ENCODE measurements around the gene RPS6KB1.
"Not testable (repeated sequence)": the region's sequence is repeated elsewhere in the genome, so short reads cannot be mapped to it uniquely, and the experiment has no call there.

The RPS6KB1 gene

DNA sequence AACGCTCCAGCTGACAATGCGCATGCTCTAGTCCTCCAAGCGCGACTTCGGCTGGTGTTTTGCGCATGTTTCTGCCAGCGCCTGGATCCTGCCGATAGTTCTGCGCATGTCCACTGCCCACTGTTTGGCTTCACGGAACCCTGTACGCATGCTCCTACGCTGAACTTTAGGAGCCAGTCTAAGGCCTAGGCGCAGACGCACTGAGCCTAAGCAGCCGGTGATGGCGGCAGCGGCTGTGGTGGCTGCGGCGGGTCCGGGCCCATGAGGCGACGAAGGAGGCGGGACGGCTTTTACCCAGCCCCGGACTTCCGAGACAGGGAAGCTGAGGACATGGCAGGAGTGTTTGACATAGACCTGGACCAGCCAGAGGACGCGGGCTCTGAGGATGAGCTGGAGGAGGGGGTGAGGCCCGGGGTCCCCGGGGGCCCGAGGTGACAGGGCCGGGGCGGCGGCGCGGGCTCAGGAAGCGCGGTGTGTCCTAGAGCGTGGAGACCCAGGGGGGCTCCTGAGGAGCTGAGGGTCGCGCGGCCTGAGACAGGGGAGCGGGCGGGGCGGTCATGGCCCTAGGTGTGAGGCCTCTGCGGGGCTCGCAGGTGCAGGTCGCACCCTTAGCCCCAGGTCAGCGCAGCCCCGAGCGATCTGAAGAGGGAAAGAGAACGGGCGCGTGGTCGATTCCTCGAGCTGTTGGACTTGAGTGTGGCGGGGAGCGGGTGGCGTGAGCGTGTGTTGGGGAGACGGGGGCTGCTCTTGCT lies at the start of gene RPS6KB1, which contains the start of gene TUBD1:
Gene RPS6KB1, plus strand, starts transcription at position 198 of the 752 bp plus-strand sequence. Its CDS starts 64 bp downstream, at position 262.
Gene TUBD1, minus strand, starts transcription at position 20 of the 752 bp plus-strand sequence. CDS start 1,941 bp downstream, outside the sequence.
- DNase-seq (ENCODE audit: low spot score), result no peak

DNA sequence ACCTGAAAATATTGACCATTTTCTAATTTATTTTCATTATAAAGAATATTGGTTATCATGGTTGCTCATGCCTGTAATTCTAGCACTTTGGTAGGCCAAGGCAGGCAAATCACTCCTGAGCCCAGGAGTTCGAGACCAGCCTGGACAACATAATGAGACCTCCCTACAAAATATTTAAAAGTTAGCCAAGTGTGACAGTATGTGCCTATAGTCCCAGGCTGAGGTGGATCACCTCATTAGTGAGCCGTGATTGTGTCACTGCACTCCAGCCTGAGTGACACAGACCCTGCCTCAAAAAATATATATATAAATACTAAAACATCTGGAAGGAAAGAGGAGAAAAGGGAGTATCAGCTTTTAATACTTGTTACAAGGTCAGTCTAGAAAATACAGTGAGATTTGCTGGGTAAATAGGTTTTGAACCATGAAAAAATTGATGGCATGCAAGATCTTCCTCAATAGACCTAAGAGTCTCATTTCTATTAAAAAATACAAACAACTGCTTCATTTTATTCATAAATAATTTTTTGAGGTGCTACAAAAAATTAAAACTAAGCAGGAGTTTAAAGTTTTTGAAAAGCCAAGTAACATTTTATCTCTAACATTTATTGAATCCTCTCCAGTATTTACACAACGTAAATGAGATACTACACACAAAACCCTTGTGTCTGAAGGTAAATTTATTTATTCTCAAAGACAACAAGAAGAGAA lies 47.9 kb upstream of the RPS6KB1 start:
- DNase-seq (ENCODE audit: low spot score), result no peak

DNA sequence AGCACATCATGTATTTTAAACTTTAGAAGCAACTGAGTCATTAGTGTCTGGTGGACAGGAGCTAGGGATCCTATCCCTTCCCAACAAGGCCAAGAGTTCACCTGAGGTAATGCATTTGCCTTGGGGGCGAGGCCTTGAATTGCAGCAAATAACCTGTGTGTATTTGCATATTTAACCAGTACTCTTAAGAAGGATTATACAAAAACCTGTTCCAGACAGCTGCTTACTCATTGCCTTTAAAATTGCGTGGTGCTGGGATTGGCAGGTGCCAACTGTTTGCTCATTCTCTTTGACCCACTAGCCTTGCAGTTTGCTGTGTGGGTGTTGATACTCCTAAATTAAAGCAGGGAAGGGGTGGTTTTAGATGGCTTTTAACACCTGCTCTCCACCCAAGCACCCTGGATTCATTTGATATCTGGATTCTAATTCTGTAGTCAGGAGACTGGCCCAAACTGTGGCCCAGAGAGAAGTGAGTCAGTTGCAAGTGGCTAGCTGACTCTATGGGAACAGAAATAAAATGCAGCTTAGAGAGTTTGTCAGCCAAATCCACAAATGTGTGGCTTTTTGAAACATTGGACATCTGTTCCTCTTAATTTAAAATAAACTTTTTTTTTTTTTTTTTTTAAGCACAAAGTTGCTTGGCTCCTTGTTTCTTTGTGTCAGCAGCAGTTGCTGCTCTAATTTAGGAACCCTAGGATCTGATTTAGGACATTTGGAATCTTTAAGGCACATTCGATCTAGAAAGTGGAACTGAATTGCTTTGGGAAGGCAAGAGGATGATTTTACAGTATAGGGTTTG lies 47.1 kb upstream of the RPS6KB1 start:
- peak; percentile 67 for DNase-seq (ENCODE audit: low spot score)

DNA sequence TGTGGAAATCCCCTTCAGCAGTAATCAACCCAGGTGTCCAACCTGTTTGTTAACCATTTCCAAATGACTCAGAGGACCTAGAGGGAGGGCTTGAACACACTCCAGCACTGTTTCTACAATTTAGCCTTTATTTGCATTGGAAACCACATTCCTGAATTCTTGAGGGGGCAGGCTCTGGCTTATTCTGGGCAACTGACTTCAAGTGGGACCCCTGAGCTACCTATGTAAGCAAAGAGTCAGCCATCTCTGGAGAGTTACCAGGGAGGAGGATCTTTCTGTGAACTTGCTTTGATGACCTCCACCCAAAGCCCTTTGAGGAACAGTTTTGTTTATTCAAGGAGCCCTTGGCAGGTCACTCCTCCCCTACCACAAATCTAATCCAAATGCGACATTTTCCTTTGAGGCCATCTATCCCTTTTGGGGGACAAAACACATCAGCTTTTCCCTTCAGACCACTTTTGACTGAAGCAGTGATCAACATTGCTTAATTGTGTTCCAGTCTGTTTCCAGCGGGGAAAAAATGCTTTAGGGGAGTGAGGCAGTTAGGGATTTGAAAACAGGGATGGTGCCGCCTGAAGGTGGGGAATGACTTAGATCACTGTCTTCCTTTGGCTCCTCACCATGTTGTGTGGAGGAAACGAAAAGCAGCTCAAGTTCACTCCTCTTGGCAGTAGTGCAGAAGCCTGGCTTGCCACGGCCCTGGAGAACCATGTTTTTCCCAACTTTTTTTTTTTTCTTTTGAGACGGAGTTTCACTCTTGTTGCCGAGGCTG lies 46.3 kb upstream of the RPS6KB1 start:
- no peak for DNase-seq (ENCODE audit: low spot score)

DNA sequence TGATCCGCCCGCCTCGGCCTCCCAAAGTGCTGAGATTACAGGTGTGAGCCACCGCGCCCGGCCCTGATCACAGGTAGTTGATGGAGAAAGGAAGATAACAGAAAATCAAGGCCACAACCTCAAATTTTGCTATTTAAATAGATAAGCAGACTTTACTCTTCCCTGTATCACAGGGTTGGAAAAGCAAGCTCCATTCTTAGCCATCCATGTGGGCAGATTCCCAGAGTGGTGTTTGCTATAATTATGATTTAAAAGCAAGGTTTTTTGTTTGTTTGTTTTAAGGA lies 44.6 kb upstream of the RPS6KB1 start:
- no peak for DNase-seq (ENCODE audit: low spot score)

DNA sequence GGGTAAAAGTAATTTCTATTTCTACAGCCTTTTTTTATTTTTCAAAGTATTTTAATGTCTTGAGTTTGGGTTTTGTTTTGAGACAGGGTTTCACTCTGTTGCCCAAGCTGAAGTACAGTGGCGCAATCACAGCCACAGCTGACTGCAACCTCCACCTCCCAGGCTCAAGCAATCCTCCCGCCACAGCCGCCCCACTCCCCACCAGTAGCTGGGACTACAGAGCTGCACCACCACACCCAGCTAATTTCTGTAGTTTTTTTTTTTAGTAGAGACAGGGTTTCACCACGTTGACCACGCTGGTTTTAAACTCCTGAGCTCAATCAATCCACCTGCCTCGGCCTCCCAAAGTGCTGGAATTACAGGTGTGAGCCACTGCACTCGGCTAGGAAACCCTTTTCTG lies 44.1 kb upstream of the RPS6KB1 start:
- DNase-seq (ENCODE audit: low spot score), result no peak

DNA sequence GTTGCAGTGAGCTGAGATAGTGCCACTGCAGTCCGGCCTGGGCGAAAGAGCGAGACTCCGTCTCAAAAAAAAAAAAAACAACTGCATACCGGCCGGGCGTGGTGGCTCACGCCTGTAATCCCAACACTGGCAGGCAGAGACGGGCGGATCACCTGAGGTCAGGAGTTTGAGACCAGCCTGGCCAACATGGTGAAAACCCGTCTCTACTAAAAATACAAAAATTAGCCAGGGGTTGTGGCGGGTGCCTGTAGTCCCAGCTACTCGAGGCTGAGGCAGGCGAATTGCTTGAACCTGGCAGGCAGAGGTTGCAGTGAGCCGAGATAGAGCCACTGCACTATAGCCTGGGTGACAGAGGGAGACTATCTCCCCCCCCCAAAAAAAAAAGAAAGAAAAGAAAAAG lies 42.6 kb upstream of the RPS6KB1 start:
- DNase-seq (ENCODE audit: low spot score), result not testable (repeated sequence)

DNA sequence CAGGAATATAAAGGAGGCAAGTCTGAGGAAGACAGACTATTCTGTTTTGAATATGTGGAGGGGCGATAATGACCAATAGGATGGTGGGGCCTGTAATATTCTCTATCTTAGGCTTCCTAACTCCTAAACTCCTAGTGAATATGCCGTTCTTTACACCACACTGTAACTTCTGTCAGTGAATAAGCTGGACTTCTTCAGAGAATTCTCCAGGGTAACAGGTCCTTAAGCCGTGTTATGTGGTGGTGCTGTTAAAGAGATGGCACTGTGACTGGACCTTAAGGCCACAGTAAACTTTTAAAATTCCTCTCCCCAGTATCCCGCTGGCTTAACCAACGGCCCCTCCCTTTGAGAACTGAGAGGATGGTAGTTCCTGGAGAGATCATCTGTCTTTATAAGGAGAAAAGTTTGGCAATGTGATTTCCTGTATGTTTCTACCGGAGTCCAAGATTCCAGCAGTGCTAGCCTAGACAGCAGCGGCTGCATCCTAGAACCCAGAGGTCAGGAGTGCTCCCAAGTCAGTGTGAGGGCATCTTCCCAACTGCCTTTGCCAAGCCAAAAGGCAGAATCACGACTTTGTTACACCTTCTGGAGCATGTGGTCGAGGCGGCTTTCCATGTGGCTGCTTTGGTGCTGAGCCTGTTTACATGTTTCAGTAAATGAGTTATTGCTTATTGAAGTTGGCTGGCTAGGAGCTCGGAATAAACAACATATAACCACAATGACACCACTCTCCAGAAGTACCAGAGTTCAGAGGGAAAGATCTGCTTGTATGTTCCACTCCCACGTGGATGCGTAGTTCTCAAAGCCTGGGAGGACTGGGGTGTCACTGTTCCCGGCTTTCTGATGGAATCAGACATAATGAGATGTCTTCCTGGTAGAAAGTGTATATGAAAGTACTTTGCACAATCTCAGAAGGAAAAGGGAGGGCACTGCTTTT lies 41.2 kb upstream of the RPS6KB1 start:
- no peak for DNase-seq (ENCODE audit: low spot score)

DNA sequence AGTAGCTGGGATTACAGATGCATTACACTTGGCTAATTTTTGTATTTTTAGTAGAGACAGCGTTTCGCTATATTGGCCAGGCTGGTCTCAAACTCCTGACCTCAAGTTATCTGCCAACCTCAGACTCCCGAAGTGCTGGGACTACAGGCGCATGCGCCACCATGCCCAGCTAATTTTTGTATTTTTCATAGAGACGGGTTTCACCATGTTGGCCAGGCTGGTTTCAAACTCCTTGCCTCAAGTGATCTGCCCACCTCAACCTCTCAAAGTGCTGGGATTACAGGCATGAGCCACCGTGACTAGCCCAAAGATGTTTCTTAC lies 40.1 kb upstream of the RPS6KB1 start:
- not testable (repeated sequence) for DNase-seq (ENCODE audit: low spot score)

DNA sequence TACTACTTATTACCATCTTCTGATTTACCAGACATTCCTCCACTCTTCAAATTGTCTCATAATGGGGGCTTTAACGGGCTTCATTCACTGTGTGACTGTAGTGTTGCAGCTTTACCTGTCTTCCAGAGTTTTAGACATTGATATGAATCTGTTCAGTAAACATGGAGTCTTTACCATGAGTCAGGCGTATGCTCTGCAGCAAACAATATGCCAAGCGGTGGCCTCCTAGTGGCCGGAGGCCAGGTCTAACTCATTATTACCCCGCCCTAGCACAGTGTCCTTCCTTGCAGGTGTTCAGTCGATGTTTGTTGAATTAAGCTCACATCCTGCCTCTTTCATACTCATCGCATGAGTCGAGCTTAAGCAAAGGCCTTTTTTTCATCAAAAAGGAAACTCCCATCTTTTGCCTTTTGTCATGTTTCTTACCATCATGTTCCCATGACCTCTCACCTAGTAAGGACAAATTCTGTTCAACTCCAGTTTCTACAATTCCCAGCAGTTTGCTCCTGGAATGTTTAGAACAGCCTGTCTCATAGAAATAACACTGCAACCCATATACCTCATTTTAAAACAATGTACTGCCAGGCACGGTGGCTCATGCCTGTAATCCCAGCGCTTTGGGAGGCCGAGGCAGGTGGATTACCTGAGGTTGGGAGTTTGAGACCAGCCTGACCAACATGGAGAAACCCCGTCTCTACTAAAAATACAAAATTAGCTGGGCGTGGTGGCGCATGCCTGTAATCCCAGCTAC lies 39.6 kb upstream of the RPS6KB1 start:
- DNase-seq (ENCODE audit: low spot score), result peak; percentile 93

DNA sequence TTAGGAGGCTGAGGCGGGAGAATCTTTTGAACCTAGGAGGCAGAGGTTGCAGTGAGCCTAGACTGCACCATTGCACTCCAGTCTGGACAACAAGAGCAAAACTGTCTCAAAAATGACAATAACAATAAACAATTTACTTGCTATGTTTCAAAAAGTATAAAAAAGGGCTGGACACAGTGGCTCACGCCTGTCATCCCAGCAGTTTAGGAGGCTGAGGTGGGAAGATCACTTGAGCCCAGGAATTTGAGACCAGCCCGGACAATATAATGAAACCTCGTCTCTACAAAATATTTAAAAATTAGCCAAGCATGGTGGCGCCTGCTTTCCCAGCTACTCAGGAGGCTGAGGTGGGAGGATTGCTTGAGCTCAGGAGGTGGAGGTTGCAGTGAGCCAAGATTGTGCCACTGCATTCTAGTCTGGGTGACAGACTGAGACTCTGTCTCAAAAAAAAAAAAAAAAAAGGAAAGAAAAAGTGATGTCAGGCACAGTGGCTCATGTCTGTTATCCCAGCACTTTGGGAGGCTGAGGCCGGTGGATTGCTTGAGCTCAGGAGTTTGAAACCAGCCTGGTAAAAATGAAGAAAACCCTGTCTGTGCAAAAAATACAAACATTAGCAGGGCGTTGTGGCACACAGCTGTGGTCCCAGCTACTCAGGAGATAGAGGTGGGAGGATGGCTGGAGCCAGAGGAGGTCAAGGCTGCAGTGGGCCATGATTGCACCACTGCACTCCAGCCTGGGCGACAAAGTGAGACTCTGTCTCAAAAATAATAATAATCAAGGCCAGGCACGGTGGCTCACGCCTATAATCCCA lies 38.8 kb upstream of the RPS6KB1 start:
- not testable (repeated sequence) for DNase-seq (ENCODE audit: low spot score)

DNA sequence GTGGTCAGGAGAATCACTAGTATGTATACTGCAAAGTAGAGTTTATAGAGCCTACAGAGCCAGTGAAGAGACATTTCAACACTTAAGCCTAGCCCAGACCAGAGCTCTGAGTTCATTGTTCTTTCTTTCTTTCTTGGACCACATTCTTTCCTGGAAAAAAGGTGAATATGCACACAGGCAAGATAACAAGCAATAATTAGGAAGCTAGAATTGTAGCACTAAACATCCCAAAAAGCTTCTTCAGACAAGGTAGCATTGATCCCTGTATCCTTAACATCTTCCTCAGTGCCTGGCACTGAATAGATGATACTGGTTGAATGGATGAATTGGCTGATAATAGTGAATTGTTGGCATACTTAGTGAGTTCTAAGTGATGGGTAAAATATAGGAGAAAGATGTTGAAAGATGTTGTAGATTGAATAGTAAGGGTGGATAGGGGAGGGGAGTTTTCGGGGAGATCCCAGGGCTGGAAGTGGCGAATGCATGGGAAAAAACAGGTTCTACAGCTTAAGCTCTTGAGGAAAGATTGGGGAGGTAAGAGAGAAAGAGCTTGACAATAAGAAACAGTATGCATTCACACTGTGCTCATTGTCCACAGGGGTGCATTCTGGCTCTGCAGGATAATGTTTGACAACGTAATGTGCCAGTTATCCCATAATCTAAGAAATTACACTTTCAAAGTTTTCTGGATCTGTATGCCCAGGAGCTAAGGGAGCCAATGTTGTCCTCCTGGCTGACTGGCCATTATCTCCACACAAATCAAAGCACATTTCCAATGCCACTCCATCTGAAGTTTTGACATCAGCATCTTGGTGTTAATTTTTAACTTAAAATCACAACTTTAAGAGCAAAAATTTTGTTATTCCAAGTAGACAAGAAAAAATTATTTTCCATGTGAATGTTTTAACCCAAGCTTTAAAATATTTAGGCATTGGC lies 35.8 kb upstream of the RPS6KB1 start:
- DNase-seq (ENCODE audit: low spot score), result no peak

DNA sequence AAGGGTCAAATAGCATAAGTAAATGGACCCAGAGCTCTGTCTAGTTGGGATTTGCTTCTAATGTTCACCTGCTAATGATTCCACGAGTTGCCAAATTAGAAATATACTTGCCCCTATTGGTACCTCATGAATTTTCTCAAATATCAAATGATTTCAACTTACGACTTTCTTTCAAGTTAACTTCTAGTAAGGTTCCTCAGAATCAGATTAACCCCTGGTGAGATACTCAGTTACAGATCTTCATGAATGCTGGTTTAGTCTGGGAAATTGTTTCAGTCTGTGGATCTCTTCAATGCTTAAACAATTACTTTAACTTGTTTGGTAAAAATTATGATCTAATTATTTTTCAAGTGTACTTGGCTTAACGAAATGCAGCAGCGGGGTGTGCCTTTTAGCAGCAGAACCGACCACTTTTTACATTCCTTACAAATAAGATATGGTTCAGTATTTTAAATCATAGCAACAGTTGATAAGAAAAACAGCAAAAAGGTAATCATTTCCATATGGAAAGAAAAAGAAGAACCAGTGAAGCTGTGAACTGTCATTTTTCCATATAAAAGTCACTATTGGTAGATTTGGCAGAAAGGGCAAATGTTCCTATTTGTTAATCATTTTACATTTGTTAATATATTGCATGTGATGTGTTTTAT lies 34.6 kb upstream of the RPS6KB1 start:
- no peak for DNase-seq (ENCODE audit: low spot score)

DNA sequence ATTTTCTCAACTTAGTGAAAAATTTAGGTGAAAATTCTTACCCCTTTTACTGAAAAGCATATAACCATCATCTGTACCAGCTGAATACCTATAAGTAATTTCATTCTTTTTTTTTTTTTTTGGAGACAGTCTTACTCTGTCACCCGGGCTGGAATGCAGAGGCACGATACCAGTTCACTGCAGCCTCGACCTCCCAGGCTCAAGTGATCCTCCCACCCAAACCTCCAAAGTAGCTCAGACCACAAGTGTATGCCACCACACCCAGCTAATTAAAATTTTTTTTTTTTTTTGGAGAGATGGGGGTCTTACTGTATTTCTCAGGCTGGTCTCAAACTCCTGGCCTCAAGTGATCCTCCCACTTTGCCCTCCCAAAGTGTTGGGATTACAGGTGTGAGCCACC lies 34.0 kb upstream of the RPS6KB1 start:
- DNase-seq (ENCODE audit: low spot score), result no peak

DNA sequence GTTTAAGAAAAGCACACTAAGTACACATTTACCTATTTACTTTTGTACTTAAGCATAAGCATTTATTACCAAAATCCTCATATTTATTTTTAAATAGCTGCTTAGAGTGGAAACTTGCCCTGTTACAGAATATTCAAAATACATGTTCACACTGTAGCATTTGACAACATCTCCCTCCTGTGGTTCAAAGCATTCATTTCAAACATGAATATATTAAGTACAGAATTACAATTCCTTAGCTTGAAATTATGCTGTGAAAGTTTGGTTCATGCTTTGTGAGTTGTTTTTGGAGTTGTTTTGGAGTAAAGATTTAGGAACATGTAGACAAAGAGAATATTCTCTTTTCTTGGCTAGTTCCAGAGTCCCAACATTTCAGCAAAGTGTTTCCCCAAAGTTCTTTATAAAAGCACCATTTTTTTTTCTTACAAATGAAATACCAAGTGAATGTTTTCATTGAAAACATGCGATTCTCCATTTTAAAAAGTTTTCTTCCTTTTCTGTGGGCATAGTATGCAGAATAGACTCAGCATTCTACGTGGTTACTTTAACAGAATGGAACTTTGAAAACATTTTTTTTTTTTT lies 33.4 kb upstream of the RPS6KB1 start:
- peak; percentile 67 for DNase-seq (ENCODE audit: low spot score)

DNA sequence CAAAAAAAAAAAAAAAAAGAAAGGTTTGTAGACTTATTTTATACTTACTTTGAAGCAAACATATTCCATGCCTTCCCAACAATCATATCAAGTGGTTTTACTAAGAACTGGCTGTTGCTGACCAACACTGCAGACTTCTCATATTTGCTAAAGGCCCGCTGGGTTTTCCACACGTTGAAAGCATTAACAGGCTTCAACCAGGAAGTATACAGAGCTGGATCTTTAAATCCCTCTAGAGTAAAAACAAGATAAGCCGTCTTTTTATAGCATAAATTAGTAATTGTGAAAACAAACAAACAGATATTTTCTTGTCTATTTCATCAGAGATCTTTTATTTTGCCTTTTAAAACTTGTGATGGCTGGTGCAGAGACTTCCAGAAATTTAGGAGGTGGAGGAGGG lies 29.3 kb upstream of the RPS6KB1 start:
- DNase-seq (ENCODE audit: low spot score), result no peak

DNA sequence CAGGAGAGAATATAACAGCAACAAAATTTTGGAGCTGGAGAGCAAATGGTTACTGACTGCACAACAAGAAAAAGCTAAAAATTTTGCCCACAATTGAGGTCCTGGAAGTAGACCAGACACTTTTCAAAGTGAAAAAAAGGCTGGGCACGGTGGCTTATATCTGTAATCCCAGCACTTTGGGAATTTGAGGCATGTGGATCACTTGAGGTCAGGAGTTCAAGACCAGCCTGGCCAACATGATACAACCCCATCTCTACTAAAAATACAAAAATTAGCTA lies 23.0 kb upstream of the RPS6KB1 start:
- DNase-seq (ENCODE audit: low spot score), result no peak

DNA sequence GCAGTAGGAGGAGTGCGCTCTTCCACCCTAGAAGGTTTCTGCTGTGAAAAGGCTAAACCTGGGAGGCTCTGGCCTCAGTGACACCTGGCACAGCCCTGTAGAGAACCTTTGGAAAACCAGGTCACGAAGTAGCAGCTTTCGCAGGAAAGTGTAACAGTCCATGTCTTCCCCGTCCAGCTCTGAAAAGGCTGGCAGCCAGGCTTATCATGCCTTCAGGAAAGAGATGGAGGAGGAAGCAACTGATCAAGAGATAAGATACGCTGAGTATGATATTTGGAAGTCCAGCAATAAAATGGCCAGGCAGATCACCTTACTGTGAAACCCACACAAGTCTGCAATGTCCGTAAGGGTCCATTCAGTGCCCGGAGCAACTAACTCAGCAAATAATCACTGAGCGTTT lies 22.4 kb upstream of the RPS6KB1 start:
- no peak for DNase-seq (ENCODE audit: low spot score)

All from RKO (cell line).